MCF 10A (cell line): ENCODE measurements around the gene ZSCAN32. TPM values are rescaled to one million over a fixed set of nuclear protein-coding genes. Genes with fewer than 3 reads are reported as not detected.

Experiments used
- BruUV-seq: library from RNA; stranded (reverse); fragments of 400-500 nt; replicated peaks from 2 replicates; lab custom pipeline; 2021; lab: Mats Ljungman, UMichigan
- CTCF ChIA-PET: fragments of 300-600 bp; sonication (Branson Sonifier 250); formaldehyde crosslinking; extraction: SDS; loops from one replicate; lab custom pipeline; 2021; ENCODE audit warnings: antibody characterized with exemption, inconsistent platforms; lab: Yijun Ruan, JAX
- POLR2A ChIA-PET: fragments of 300-600, 350-650 bp; sonication (Branson Sonifier 250); formaldehyde crosslinking; extraction: SDS; loops from one replicate; lab custom pipeline; 2020; ENCODE audit warnings: antibody characterized with exemption, inconsistent platforms; lab: Yijun Ruan, JAX
- DNase-seq: peaks from one replicate; pipeline ENCODE4 v3.0.0-alpha.2; 2018; ENCODE audit not compliant: unreplicated experiment
- H3K27ac Mint-ChIP-seq: one replicate; pipeline ENCODE4 v1.8.0; 2022; ENCODE audit warnings: mild to moderate bottlenecking, low read depth, mixed read lengths; ENCODE audit not compliant: unreplicated experiment
- H3K27me3 Mint-ChIP-seq: one replicate; pipeline ENCODE4 v1.8.0; 2022; ENCODE audit warnings: mixed read lengths; ENCODE audit not compliant: insufficient read depth, unreplicated experiment
- H3K36me3 Mint-ChIP-seq: one replicate; pipeline ENCODE4 v1.8.0; 2022; ENCODE audit warnings: mild to moderate bottlenecking, moderate library complexity, mixed read lengths; ENCODE audit not compliant: insufficient read depth, unreplicated experiment
- H3K4me1 Mint-ChIP-seq: one replicate; pipeline ENCODE4 v1.8.0; 2022; ENCODE audit warnings: mixed read lengths; ENCODE audit not compliant: insufficient read depth, unreplicated experiment
- H3K4me3 Mint-ChIP-seq: one replicate; pipeline ENCODE4 v1.8.0; 2022; ENCODE audit warnings: mild to moderate bottlenecking, moderate library complexity, mixed read lengths; ENCODE audit not compliant: unreplicated experiment
- H3K9me3 Mint-ChIP-seq: one replicate; pipeline ENCODE4 v1.8.0; 2022; ENCODE audit warnings: mixed read lengths; ENCODE audit not compliant: unreplicated experiment
- CTCF ChIP-seq: fragments of 200-600 bp; IDR thresholded peaks from one replicate; pipeline ENCODE4 v1.8.0; 2022; ENCODE audit warnings: antibody characterized with exemption, mild to moderate bottlenecking; ENCODE audit not compliant: unreplicated experiment
- intact Hi-C: fragments of 100-400 bp; cut with micrococcal nuclease; formaldehyde crosslinking; loops from 2 replicates; pipeline ENCODE4 v1.14.1; 2022
- total RNA-seq: library from RNA; stranded (reverse); gene quantifications from 2 replicates; pipeline ENCODE4 v1.2.3, GENCODE V29; 2022

The ZSCAN32 gene
- total RNA-seq, 1 experiment from 2014 or later = 17.5 TPM

DNA sequence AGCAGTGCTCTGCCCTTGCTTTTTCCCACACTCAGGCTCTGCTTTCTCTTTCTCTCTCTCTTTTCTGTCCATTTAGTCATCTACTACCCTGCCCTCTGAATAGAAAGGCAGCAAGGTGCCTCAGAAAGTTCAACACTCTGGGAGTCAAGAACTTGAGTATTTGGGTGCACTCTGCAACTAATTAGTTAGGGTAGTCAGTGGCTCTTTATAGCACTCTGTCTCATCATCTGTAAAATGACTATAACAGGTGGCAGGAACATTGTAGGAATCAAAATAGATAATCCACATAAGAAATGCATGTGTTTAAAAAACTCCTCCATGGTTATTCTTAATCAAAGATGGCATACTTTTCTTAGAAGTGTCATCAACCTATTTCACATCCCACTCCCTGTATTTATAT, 37.9 kb downstream of the ZSCAN32 start:
- CTCF ChIA-PET = interaction anchor here (0.7 kb wide), 1 partner anchor 195 kb away, joined by 3 read pairs; no protein-coding TSS in a partner anchor
- Mint-ChIP-seq H3K36me3 (no peaks in the 10 kb centered on the region), H3K27me3 (peaks cover 16% of the 10 kb centered on the region), H3K4me1 (no peaks in the 10 kb centered on the region), H3K4me3 (no peak overlapping the region), H3K9me3 (peaks cover 6% of the 10 kb centered on the region), H3K27ac (no peak overlapping the region)
- no peak for TF ChIP-seq CTCF
- intact Hi-C loops = no loop called here
- POLR2A ChIA-PET = interaction anchor here (0.6 to 0.8 kb wide), 4 partner anchors 11 to 59 kb away, joined by 3 to 4 read pairs (median 4); no protein-coding TSS in a partner anchor
- no TSS peak for BruUV-seq
- no peak for DNase-seq

DNA sequence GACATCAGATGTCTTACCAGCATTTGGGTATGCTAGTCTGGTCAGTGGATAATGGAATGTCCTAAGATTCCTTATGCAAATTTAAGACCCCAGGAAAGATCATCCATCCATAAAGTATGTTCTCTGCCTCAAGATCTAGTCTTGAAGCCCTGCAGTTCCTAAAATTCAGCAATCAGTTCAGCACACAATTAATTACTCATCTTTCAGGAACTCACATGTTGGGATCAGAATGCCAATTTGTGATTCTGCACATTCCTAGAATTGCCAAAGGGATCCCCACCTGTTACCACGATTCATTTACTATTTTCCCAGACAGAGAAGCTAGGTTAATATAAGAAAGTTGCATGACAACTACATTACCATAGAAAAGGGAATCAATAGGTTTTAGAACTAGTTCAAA, 41.9 kb downstream of the ZSCAN32 start:
- no peak overlapping the region for H3K4me3 Mint-ChIP-seq
- ChIA-PET CTCF (interaction anchor here (0.8 kb wide), 1 partner anchor 94 kb away, joined by 7 read pairs; no protein-coding TSS in a partner anchor), POLR2A (no interaction called here)
- no peak for DNase-seq
- intact Hi-C loops = no loop called here
- H3K27me3 Mint-ChIP-seq = peaks cover 26% of the 10 kb centered on the region
- BruUV-seq = no TSS peak
- no peaks in the 10 kb centered on the region for H3K36me3 Mint-ChIP-seq
- H3K9me3 Mint-ChIP-seq = peaks cover 7% of the 10 kb centered on the region
- H3K27ac Mint-ChIP-seq = no peak overlapping the region
- no peak for TF ChIP-seq CTCF
- no peaks in the 10 kb centered on the region for H3K4me1 Mint-ChIP-seq

DNA sequence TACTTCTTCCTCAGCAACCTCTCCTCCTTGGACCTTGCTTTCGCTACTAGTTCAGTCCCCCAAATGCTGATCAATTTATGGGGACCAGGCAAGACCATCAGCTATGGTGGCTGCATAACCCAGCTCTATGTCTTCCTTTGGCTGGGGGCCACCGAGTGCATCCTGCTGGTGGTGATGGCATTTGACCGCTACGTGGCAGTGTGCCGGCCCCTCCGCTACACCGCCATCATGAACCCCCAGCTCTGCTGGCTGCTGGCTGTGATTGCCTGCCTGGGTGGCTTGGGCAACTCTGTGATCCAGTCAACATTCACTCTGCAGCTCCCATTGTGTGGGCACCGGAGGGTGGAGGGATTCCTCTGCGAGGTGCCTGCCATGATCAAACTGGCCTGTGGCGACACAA, 44.7 kb downstream of the ZSCAN32 start:
- BruUV-seq = no TSS peak
- intact Hi-C loops = no loop called here
- Mint-ChIP-seq H3K27ac (no peak overlapping the region), H3K4me3 (no peak overlapping the region), H3K36me3 (no peaks in the 10 kb centered on the region), H3K27me3 (peaks cover 32% of the 10 kb centered on the region), H3K4me1 (no peaks in the 10 kb centered on the region), H3K9me3 (peaks cover 7% of the 10 kb centered on the region)
- no peak for TF ChIP-seq CTCF
- DNase-seq = no peak
- ChIA-PET CTCF (no interaction called here), POLR2A (no interaction called here)

DNA sequence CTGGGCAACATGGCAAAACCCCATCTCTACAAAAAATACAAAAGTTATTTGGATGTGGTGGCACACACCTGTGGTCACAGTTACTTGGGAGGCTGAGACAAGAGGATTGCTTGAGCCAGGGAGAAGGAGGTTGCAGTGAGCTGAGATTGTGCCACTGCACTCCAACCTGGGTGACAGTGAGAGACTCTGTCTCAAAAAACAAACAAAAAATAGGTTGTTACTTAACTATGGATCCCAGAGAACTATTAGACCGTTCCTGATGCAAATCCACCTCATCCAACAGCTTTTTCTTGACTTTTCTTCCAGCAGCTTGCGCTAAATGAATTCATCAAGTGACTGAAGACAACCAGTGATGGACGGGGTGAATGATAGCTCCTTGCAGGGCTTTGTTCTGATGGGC, 45.2 kb downstream of the ZSCAN32 start, which contains the start of gene OR2C1:
OR2C1 (plus strand) TSS at position 301 of the 400 bp plus-strand sequence; CDS start at position 353, 52 bp downstream.
- BruUV-seq = no TSS peak
- peaks cover 7% of the 10 kb centered on the region for H3K9me3 Mint-ChIP-seq
- no peak for DNase-seq
- H3K36me3 Mint-ChIP-seq = no peaks in the 10 kb centered on the region
- intact Hi-C loops = no loop called here
- CTCF ChIA-PET = no interaction called here
- peaks cover 27% of the 10 kb centered on the region for H3K27me3 Mint-ChIP-seq
- no peak within 1 kb of the TSS for H3K27ac Mint-ChIP-seq
- H3K4me1 Mint-ChIP-seq = no peaks in the 10 kb centered on the region
- no peak for TF ChIP-seq CTCF
- POLR2A ChIA-PET = interaction anchor here (0.7 kb wide), 1 partner anchor 13 kb away, joined by 3 read pairs; no protein-coding TSS in a partner anchor
- no peak within 1 kb of the TSS for H3K4me3 Mint-ChIP-seq
